Activated naive CD8-positive, alpha-beta T cell treated with anti-CD3 and anti-CD28 coated beads, Interleukin-2, amount 50 U/mL, for 24 hours (primary cell): Measurements from ENCODE around the gene FCSK.

Experiments used
- ATAC-seq: fragments of 150-1000 bp; cut with Tn5 transposase; one replicate; pipeline ENCODE4 v1.10.0; 2021
- DNase-seq: peaks from one replicate; pipeline ENCODE4 v3.0.0; 2021
- H3K27ac Mint-ChIP-seq: one replicate; pipeline ENCODE4 v1.8.0; 2021; ENCODE audit warnings: mild to moderate bottlenecking, mixed read lengths
- H3K27me3 Mint-ChIP-seq: one replicate; pipeline ENCODE4 v1.8.0; 2021; ENCODE audit warnings: mixed read lengths
- H3K36me3 Mint-ChIP-seq: one replicate; pipeline ENCODE4 v1.8.0; 2021; ENCODE audit warnings: low read depth, mixed read lengths
- H3K4me1 Mint-ChIP-seq: one replicate; pipeline ENCODE4 v1.8.0; 2021; ENCODE audit warnings: mixed read lengths
- H3K4me3 Mint-ChIP-seq: one replicate; pipeline ENCODE4 v1.8.0; 2021; ENCODE audit warnings: mild to moderate bottlenecking, moderate library complexity, mixed read lengths
- H3K9me3 Mint-ChIP-seq: one replicate; pipeline ENCODE4 v1.8.0; 2021; ENCODE audit warnings: mixed read lengths

FCSK gene

DNA sequence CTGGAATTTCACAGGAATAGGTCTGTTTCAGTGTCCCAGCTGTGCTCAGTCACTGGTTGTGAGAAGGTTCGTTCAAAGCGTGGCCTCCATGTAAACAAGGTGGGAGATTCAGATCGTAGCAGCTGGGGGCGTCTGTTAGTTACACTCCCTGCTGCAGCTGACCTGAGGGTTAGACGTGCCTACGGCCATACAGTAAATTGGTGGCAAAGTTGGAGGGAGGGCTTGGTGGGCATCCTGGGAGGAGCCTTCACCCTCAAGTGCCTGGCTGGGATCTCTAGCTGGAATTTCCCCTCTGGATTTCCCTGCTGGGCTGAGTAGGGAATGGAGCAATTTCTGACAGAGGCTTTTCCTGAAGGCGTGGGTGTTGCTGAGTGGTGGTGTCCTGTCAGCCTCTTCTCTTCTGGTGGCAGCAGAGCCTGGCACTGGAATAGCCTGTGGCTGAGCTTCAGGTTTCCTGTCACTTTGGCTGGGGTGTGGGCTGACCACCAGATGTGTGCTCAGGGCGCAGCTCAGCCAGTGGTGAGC lies 6.4 kb downstream of the FCSK start:
- ATAC-seq = no peak
- H3K27ac Mint-ChIP-seq = no peak overlapping the region

GRCh38 chr16:70463235-70463634 lies 8.8 kb downstream of the FCSK start:
- no peak for ATAC-seq
- Mint-ChIP-seq H3K4me3 (no peak overlapping the region), H3K4me1 (peaks cover 2% of the 10 kb centered on the region), H3K36me3 (peaks cover 1% of the 10 kb centered on the region), H3K27ac (no peak overlapping the region), H3K27me3 (no peaks in the 10 kb centered on the region), H3K9me3 (no peaks in the 10 kb centered on the region)
- no peak for DNase-seq

More for the DNA sequence above, 6.4 kb downstream of the FCSK start:
- no peaks in the 10 kb centered on the region for H3K9me3 Mint-ChIP-seq
- no peak overlapping the region for H3K4me3 Mint-ChIP-seq
- H3K36me3 Mint-ChIP-seq = peaks cover 1% of the 10 kb centered on the region
- no peak for DNase-seq
- peaks cover 6% of the 10 kb centered on the region for H3K4me1 Mint-ChIP-seq
- no peaks in the 10 kb centered on the region for H3K27me3 Mint-ChIP-seq

DNA sequence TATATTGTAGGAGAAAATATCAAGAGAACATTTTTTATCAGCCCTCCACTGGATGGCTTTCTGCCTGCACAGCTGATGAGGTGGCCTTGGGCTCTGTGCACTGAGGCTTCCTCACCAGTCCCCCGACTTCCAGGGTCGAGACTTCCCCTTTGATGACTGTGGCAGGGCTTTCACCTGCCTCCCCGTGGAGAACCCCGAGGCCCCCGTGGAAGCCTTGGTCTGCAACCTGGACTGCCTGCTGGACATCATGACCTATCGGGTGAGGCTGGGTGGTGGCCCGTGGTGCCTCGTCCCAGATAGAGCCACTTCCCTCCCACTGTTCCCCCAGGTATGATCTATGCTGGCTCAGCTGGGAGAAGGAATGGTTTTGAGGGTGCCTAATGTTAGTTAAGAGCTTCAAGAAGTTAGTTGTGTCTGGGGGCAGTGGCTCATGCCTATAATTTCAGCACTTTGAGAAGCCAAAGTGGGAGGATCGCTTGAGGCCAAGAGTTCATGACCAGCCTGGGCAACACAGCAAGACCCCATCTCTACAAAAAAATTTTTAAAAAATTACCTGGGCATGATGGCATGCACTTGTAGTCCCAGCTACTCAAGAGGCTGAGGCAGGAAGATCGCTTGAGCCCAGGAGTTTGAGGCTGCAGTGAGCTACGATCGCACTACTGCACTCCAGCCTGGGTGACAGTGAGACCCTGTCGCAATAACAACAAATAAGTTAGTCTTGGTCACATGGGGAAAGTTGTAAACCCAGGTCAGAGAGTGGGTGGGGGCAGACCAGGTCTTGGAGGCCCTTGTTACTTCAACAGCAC lies 11.8 kb downstream of the FCSK start:
- Mint-ChIP-seq H3K4me3 (no peak overlapping the region), H3K27ac (no peak overlapping the region), H3K4me1 (peaks cover 2% of the 10 kb centered on the region), H3K36me3 (peaks cover 1% of the 10 kb centered on the region), H3K9me3 (no peaks in the 10 kb centered on the region), H3K27me3 (no peaks in the 10 kb centered on the region)
- no peak for DNase-seq
- ATAC-seq = no peak

GRCh38 chr16:70466805-70467076 lies 12.3 kb downstream of the FCSK start:
- Mint-ChIP-seq H3K27ac (no peak overlapping the region), H3K4me3 (no peak overlapping the region), H3K27me3 (no peaks in the 10 kb centered on the region), H3K36me3 (peaks cover 1% of the 10 kb centered on the region), H3K9me3 (no peaks in the 10 kb centered on the region), H3K4me1 (peaks cover under 1% of the 10 kb centered on the region)
- DNase-seq = no peak
- ATAC-seq = no peak

DNA sequence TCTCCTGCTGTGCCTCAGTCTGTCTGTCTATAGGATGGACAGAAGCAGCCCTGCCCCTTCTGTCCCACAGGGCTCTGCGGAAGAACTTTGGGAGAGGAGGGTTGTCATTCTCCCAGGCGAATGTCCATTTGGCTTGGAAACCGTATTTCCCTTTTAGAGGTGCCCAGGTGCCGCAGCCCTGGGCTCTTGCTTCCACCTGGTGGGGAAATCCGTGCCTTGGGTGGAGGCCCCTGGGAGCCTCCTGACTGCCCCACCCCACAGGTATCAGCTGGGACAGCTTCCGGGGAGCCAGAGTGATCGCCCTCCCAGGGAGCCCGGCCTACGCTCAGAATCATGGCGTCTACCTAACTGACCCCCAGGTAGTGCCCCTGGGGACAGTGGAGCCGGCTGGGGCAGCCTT lies 12.7 kb downstream of the FCSK start:
- DNase-seq = no peak
- no peak for ATAC-seq
- no peak overlapping the region for H3K27ac Mint-ChIP-seq
- peaks cover 1% of the 10 kb centered on the region for H3K36me3 Mint-ChIP-seq
- no peaks in the 10 kb centered on the region for H3K9me3 Mint-ChIP-seq
- H3K4me1 Mint-ChIP-seq = no peaks in the 10 kb centered on the region
- H3K27me3 Mint-ChIP-seq = no peaks in the 10 kb centered on the region
- H3K4me3 Mint-ChIP-seq = no peak overlapping the region

DNA sequence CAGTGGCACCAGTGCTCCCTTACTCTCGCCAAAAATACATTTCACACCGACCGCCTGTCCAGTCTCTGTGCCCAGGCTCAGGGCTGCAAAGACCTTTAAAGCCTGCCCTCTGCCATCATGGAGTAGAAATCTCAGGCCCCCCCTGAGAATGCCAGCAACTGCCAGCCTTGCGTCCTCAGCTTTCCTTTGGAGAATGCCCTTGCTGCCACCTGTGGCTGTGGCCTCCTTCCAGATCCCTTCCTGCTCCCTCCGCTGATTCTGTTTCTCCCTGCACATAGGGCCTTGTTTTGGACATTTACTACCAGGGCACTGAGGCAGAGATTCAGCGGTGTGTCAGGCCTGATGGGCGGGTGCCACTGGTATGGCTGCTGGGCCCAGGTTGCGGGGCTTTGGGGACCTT lies 13.2 kb downstream of the FCSK start:
- Mint-ChIP-seq H3K9me3 (no peaks in the 10 kb centered on the region), H3K27ac (no peak overlapping the region), H3K4me3 (no peak overlapping the region), H3K4me1 (no peaks in the 10 kb centered on the region), H3K27me3 (no peaks in the 10 kb centered on the region), H3K36me3 (peaks cover 1% of the 10 kb centered on the region)
- DNase-seq (no peak), ATAC-seq (no peak)

DNA sequence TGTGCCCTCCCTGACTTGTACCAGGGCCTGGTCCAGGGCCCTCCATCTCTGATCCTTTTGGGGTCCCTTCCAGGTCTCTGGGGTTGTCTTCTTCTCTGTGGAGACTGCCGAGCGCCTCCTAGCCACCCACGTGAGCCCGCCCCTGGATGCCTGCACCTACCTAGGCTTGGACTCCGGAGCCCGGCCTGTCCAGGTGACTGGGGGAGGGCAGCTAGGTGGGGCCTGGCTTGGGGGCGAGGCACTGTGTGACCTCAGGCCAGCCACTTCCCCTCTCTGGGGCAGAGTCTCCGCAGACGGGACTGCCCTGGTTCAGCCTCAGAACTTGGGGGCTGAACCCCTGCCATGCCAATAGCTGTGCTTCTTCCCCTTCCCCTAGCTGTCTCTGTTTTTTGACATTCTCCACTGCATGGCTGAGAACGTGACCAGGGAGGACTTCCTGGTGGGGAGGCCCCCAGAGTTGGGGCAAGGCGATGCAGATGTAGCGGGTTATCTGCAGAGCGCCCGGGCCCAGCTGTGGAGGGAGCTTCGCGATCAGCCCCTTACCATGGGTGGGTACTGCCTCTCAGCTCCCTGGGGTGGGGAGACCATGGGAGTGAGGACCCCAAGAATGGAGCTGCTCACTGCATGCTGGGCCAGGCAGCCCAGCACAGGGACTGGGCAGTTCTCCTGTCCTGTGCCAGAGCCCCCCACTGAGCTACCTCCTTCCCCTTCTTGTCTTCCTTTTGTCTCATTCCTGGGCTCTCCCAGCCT lies 14.6 kb downstream of the FCSK start:
- no peak for ATAC-seq
- Mint-ChIP-seq H3K27ac (no peak overlapping the region), H3K36me3 (peaks cover 1% of the 10 kb centered on the region), H3K4me3 (no peak overlapping the region), H3K4me1 (no peaks in the 10 kb centered on the region), H3K27me3 (no peaks in the 10 kb centered on the region), H3K9me3 (no peaks in the 10 kb centered on the region)
- DNase-seq = no peak

DNA sequence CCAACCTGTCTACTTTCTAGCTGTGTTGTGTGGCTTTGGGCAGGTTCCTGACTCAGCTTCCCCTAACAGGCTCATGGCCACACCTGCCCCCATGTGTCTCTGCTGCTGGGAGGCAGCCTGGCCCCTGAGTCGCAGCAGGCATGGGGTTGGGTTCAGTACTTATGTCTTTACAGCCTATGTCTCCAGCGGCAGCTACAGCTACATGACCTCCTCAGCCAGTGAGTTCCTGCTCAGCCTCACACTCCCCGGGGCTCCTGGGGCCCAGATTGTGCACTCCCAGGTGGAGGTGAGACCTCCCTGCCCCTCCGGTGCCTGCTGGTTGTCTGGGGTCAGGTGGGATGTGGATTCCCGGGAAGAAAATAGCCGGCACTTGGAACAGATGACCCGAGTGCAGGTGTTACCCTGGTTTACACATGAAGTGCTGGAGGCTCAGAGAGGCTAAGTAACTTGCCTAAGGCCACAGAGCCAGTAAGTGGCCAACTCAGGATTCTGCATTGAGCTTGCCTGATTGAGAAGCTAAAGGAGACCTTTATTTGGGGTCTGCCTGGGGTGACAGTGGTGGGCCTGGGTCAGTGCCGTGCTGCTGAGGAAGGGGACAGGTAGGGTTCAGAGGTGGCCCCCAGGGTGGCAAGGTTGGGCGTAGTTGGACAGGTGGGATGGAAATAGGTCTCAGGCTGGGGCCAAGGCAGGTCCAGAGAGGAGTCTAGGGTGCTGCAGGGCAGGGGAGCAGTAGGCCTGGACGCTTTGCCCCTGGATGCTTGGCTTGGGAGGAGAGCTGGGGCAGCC lies 15.9 kb downstream of the FCSK start:
- Mint-ChIP-seq H3K36me3 (no peaks in the 10 kb centered on the region), H3K4me1 (peaks cover 1% of the 10 kb centered on the region), H3K4me3 (no peak overlapping the region), H3K27me3 (no peaks in the 10 kb centered on the region), H3K9me3 (no peaks in the 10 kb centered on the region), H3K27ac (no peak overlapping the region)
- no peak for DNase-seq
- no peak for ATAC-seq

DNA sequence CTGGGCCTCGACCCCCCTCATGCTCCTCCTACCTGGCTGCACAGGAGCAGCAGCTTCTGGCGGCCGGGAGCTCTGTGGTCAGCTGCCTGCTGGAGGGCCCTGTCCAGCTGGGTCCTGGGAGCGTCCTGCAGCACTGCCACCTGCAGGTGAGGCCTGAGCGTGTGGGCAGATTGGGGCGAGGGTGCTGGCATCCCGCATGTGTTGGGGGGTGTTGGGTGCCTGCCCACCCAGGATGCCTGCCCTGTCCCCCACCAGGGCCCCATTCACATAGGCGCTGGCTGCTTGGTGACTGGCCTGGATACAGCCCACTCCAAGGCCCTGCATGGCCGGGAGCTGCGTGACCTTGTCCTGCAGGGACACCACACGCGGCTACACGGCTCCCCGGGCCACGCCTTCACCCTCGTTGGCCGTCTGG lies 16.5 kb downstream of the FCSK start:
- Mint-ChIP-seq H3K4me1 (peaks cover 7% of the 10 kb centered on the region), H3K9me3 (no peaks in the 10 kb centered on the region), H3K27me3 (no peaks in the 10 kb centered on the region), H3K36me3 (no peaks in the 10 kb centered on the region), H3K4me3 (no peak overlapping the region), H3K27ac (no peak overlapping the region)
- ATAC-seq = no peak
- no peak for DNase-seq

- no peak for ATAC-seq
Measured at GRCh38 chr16:70472786-70473433, 18.5 kb downstream of the FCSK start.

DNA sequence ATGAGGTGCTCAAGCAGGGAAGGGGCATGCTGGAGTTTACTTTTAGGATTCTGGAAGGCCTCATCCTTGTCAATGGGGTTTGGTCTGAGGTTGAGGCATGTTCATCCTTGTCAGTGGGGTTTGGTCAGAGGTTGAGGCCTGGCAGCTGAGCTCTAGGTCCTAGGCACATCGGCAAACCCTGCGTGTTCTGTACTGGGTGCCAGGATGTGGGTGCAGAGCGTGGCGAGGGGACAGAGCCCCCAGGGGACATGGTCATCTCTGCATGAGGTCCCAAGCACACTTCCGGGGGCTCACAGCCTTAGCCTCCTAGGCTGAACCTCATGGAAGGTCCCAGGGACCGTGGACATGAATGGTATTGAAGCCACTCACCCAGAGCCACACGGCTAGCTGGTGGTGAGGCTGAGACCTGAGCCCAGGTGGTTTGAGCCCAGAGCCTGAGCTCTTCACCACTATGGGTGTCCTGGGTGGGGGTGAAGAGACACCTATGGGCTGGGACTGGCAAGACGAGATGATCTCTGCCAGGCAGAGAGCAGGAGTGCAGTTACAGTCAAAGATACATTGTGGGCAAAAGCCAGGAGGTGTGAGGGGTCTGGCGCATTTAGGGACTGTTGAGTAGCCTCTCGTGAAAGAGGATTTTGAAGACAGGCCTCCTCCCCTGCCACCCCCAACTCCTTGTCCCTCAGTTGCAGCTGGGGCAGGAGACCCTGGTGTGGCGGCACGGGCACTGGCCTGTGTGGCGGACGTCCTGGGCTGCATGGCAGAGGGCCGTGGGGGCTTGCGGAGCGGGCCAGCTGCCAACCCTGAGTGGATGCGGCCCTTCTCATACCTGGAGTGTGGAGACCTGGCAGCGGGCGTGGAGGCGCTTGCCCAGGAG lies 19.3 kb downstream of the FCSK start:
- H3K9me3 Mint-ChIP-seq = no peaks in the 10 kb centered on the region
- ATAC-seq (no peak), DNase-seq (no peak)
- peaks cover 30% of the 10 kb centered on the region for H3K4me1 Mint-ChIP-seq
- H3K27me3 Mint-ChIP-seq = no peaks in the 10 kb centered on the region
- H3K36me3 Mint-ChIP-seq = peaks cover 1% of the 10 kb centered on the region
- no peak overlapping the region for H3K27ac Mint-ChIP-seq
- H3K4me3 Mint-ChIP-seq = no peak overlapping the region

More at GRCh38 chr16:70472786-70473433, 18.5 kb downstream of the FCSK start:
- Mint-ChIP-seq H3K9me3 (no peaks in the 10 kb centered on the region), H3K27ac (no peak overlapping the region), H3K36me3 (peaks cover 1% of the 10 kb centered on the region), H3K4me1 (peaks cover 26% of the 10 kb centered on the region), H3K4me3 (no peak overlapping the region), H3K27me3 (no peaks in the 10 kb centered on the region)
- no peak for DNase-seq

- Mint-ChIP-seq H3K27ac (no peak overlapping the region), H3K4me3 (no peak overlapping the region), H3K4me1 (peaks cover 30% of the 10 kb centered on the region), H3K27me3 (no peaks in the 10 kb centered on the region), H3K36me3 (peaks cover 1% of the 10 kb centered on the region), H3K9me3 (no peaks in the 10 kb centered on the region)
- DNase-seq (no peak), ATAC-seq (no peak)
Measured at GRCh38 chr16:70474320-70475053, 20.1 kb downstream of the FCSK start.
